Cardiac ventricle fibroblast (primary cell): ENCODE measurements around the gene SFSWAP. TPM values are rescaled to one million over a fixed set of nuclear protein-coding genes. Genes with fewer than 3 reads are reported as not detected.

ENCODE experiments used
- total RNA-seq: library from RNA; depleted of rRNA; stranded (reverse); fragments of >200 nt; gene quantifications from 2 replicates; pipeline ENCODE4 v1.2.3, GENCODE V29; 2015

SFSWAP gene
- 17.1 and 22.8 TPM in 2 replicates for total RNA-seq

DNA sequence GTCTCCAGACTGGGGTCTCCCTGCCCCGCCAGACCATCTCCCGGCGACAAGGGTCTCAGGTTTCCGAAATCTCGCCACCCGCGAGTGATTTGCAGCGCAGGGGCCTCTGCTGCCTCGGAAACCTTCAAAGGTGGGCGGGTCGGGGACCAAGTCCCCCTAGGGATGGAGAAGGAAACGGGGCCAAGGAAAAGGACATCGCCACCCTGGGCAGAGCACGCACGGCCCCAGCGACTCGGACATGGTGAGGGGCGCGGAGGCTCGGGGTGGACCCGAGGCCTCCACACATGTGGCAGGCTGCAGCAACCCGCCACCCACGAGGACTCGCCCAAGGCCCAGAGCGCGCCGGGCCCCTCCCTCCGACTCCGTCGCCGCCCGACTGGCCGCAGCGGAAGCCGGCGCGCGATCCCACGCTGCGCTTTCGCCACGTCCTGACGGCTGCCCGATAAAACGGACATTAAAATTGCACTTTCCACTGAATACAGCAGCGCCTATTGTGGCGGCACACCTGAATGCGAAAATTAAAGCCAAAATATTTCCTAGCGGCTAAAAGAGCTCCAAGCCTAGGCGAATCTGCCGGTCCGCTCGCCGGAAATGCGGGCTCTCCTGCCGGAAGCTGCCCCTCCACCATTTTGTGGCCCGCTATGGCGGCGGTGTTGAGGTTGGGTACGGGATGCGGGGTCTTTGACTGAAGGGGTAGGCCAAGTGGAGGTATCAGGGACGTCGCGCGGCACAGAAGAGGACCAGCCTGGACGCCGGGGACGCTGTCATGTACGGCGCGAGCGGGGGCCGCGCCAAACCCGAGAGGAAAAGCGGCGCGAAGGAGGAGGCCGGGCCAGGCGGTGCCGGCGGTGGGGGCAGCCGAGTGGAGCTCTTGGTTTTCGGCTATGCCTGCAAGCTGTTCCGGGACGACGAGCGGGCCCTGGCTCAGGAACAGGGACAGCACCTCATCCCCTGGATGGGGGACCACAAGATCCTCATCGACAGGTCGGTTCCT, at the start of gene SFSWAP:
TSS of gene SFSWAP (plus strand) at position 627 of the 994 bp plus-strand sequence. CDS start at position 767, 140 bp downstream.

DNA sequence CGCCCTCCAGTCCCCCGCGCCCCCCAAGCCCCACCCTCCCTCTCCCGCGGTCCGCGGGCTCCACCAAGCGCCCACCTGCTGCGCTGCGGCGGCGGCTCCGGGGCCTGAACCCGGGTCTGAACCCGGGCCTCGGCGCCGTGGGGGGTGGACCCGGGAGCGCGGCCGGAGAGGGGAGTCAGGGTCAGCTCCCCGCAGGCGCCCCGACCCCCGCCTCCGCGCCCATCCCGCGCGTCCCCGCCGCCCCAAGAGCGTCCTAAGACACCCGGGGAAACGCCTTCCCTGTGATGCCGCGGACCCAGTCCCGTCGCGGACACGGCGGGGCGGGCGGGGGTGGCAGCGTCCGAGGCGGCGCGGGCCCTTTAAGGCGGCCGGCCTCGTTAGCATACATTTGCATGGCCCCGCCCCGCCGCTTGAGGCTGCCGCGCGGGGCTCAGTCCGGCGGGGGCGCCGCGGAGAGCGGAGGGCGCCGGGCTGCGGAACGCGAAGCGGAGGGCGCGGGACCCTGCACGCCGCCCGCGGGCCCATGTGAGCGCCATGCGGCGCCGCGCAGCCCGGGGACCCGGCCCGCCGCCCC, 117.2 kb downstream of the SFSWAP start, which contains the start of gene MMP17:
TSS of gene MMP17 (plus strand) at position 433 of the 574 bp plus-strand sequence. CDS start at position 535, 102 bp downstream.

Other genes with a start within 250 kb of the SFSWAP start
- 6.9 and 8.9 TPM in 2 replicates for gene MMP17, start 117.3 kb downstream of the SFSWAP start, total RNA-seq
- gene ULK1, start 183.5 kb downstream of the SFSWAP start, total RNA-seq: 14.1 and 17.2 TPM in 2 replicates
- gene PUS1, start 218.2 kb downstream of the SFSWAP start, total RNA-seq: 12.4 and 12.5 TPM in 2 replicates
- gene EP400, start 238.9 kb downstream of the SFSWAP start, total RNA-seq: 17.4 and 21.3 TPM in 2 replicates